RWPE1 (cell line): Measurements from ENCODE around the gene RFTN1.

Experiments used
- CTCF ChIA-PET: fragments of 350-600 bp; sonication (Branson Sonifier 250); formaldehyde crosslinking; extraction: SDS; loops from one replicate; lab custom pipeline; 2021; lab: Yijun Ruan, JAX
- POLR2A ChIA-PET: fragments of 400-600 bp; formaldehyde crosslinking; extraction: SDS; loops from one replicate; lab custom pipeline; 2020; ENCODE audit warnings: antibody characterized with exemption; ENCODE audit not compliant: low non-redundant PET; lab: Yijun Ruan, JAX
- DNase-seq: peaks from one replicate; pipeline ENCODE4 v3.0.0; 2012; ENCODE audit warnings: low spot score
- H3K27ac ChIP-seq: fragments of 450-650 bp; 2 replicates; pipeline ENCODE4 v1.5.1; 2017
- CTCF ChIP-seq: fragments of 450-650 bp; conservative IDR thresholded peaks from 2 replicates; pipeline ENCODE4 v1.5.1; 2017; ENCODE audit warnings: low read depth, mild to moderate bottlenecking

RFTN1 gene

GRCh38 chr3:16485395-16485992, 28.0 kb downstream of the RFTN1 start:
- no peak for TF ChIP-seq CTCF
- DNase-seq, result no peak
- POLR2A ChIA-PET, result no interaction called here
- CTCF ChIA-PET, result no interaction called here
- no peak overlapping the region for H3K27ac ChIP-seq

- CTCF ChIA-PET, result interaction anchor here (0.6 kb wide), 1 partner anchor 15 kb away, joined by 4 read pairs; no protein-coding TSS in a partner anchor
- no peak for TF ChIP-seq CTCF
- no peak overlapping the region for H3K27ac ChIP-seq
- no peak for DNase-seq
- POLR2A ChIA-PET, result no interaction called here
Measured at GRCh38 chr3:16484984-16485383, 28.5 kb downstream of the RFTN1 start.

GRCh38 chr3:16484216-16484615, 29.3 kb downstream of the RFTN1 start:
- POLR2A ChIA-PET, result no interaction called here
- CTCF ChIA-PET, result no interaction called here
- no peak for DNase-seq
- no peak overlapping the region for H3K27ac ChIP-seq
- no peak for TF ChIP-seq CTCF

- no peak for TF ChIP-seq CTCF
- POLR2A ChIA-PET, result no interaction called here
- CTCF ChIA-PET, result no interaction called here
- no peak overlapping the region for H3K27ac ChIP-seq
- no peak for DNase-seq
Measured at GRCh38 chr3:16482770-16483531, 30.5 kb downstream of the RFTN1 start.

GRCh38 chr3:16482194-16482769, 31.2 kb downstream of the RFTN1 start:
- ChIA-PET CTCF (no interaction called here), POLR2A (no interaction called here)
- no peak for DNase-seq
- H3K27ac ChIP-seq, result no peak overlapping the region
- TF ChIP-seq CTCF, result no peak

GRCh38 chr3:16481546-16481897, 32.0 kb downstream of the RFTN1 start:
- no peak overlapping the region for H3K27ac ChIP-seq
- TF ChIP-seq CTCF, result no peak
- ChIA-PET POLR2A (no interaction called here), CTCF (no interaction called here)
- no peak for DNase-seq
